Bronchial epithelial cell (primary cell): ENCODE data around the gene STOM. TPM values are rescaled to one million over a fixed set of nuclear protein-coding genes. Genes with fewer than 3 reads are reported as not detected.

Source experiments
- DNase-seq: peaks from one replicate; pipeline ENCODE4 v3.0.0-alpha.2; 2010; ENCODE audit warnings: low read depth
- FAIRE-seq: peaks from 2 replicates; lab custom pipeline; 2011; peaks lifted over from hg19 to GRCh38; lab: Jason Lieb, UNC
- H3K27me3 ChIP-seq: 2 replicates; pipeline ENCODE4 v1.5.1; 2011; ENCODE audit warnings: low read length; ENCODE audit not compliant: control insufficient read depth, insufficient read depth
- H3K36me3 ChIP-seq: 2 replicates; pipeline ENCODE4 v1.5.1; 2011; ENCODE audit warnings: low read length; ENCODE audit not compliant: control insufficient read depth, insufficient read depth
- H3K4me3 ChIP-seq: 2 replicates; pipeline ENCODE4 v1.5.1; 2011; ENCODE audit warnings: mild to moderate bottlenecking, low read depth, low read length, control low read depth
- total RNA-seq: library from RNA; depleted of rRNA; stranded (reverse); fragments of >200 nt; gene quantifications from 2 replicates; pipeline ENCODE4 v1.2.1, GENCODE V29; 2014
- TF ChIP-seq, protein P1 (sequence below): IDR thresholded peaks from 2 replicates; pipeline ENCODE4 v1.5.1; 2011; ENCODE audit warnings: mild to moderate bottlenecking, moderate library complexity, low read length, control low read depth, inconsistent platforms; ENCODE audit not compliant: insufficient read depth, severe bottlenecking

The STOM gene
- total RNA-seq, 1 donor from 2014 or later: 356 TPM

DNA sequence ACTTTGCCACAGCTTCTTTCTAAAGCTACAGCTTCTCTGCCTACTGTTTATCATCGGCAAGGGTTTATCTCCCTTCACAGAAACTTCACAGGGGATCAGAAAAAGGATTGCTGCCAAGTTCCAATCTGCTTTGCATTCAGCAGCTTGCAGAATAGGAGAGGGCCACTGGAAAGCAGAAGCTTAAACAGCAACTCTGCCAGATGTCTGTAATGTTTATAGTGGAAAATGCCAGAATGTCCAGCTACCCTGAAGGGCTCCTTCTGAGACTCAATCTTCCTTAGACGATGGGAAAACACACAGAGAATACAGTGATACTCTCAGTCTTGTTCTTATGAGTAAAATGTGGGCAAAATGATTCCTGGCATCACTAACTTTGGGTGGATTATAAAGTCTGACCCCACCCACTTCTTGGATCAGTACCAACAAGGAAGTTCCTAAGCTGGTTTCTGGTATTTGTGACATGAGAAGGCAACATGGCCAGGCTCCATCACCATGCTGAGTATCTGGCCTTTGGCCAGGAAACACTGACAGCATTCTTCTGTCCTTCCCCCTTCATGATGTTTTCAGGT, 19.0 kb downstream of the STOM start:
- TF ChIP-seq, protein P1, sequence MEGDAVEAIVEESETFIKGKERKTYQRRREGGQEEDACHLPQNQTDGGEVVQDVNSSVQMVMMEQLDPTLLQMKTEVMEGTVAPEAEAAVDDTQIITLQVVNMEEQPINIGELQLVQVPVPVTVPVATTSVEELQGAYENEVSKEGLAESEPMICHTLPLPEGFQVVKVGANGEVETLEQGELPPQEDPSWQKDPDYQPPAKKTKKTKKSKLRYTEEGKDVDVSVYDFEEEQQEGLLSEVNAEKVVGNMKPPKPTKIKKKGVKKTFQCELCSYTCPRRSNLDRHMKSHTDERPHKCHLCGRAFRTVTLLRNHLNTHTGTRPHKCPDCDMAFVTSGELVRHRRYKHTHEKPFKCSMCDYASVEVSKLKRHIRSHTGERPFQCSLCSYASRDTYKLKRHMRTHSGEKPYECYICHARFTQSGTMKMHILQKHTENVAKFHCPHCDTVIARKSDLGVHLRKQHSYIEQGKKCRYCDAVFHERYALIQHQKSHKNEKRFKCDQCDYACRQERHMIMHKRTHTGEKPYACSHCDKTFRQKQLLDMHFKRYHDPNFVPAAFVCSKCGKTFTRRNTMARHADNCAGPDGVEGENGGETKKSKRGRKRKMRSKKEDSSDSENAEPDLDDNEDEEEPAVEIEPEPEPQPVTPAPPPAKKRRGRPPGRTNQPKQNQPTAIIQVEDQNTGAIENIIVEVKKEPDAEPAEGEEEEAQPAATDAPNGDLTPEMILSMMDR: no peak
- DNase-seq: peak; percentile 84
- Histone ChIP-seq H3K27me3 (no peaks in the 10 kb centered on the region), H3K36me3 (peaks cover 44% of the 10 kb centered on the region), H3K4me3 (no peak overlapping the region)
- FAIRE-seq: peak; percentile 85

DNA sequence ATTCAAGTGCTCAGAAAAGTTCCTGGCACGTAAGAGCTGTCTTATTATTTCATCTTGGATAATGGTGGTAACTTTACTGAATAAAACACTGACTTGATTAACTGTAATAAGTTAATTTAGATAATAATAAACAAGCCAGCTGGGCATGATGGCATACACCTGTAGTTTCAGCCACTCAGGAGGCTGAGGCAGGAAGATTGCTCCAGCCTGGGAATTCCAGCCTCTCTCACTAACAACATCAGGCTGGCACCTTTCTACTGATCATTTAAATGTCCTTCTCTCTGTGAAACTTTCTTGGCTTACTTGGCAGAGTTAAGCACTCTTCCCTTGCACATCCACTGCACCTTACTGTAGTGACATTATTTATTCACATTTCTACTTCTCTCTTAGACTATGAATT, 20.0 kb downstream of the STOM start:
- DNase-seq: no peak
- H3K27me3 ChIP-seq: no peaks in the 10 kb centered on the region
- TF ChIP-seq, protein P1: no peak
- FAIRE-seq: no peak
- no peak overlapping the region for H3K4me3 ChIP-seq
- peaks cover 46% of the 10 kb centered on the region for H3K36me3 ChIP-seq

DNA sequence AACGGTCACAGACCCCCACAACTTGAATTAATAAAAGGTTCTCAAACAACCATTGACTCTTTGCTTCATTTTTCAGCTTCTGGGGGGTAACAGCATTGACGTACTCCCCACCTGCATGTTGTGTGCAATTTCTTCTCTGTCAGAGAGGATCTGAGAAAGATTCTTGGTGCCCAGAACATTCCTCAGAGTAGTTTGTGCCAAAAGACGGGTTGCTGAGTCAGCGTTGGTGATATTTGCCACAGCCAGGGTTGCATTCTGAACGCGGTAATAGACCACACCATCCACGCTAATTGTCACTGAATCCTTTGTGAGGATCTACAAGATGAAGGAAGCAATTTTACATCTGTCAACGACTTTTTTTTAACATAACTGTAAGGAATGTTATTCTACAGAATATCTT, 21.0 kb downstream of the STOM start:
- H3K36me3 ChIP-seq: peaks cover 48% of the 10 kb centered on the region
- no peak for FAIRE-seq
- TF ChIP-seq, protein P1: no peak

DNA sequence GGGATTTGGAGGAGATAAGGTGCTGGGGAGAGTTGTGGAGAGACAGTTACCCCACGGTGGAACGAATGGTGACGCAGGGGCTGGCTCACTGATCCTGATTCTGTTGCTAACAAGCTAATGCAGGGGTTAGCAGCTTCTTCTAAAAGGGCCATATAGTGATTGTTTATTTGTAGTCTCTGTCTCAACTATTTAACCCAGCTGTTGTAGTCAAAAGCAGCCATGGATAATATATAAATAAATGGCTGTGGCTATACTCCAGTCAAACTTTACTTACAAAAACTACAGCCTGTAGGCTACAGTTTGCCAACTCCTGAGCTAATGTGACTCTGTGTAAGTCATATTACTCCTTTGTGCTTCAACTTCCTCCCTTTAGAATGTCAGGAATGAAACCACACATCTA, 21.8 kb downstream of the STOM start:
- TF ChIP-seq, protein P1: no peak
- no peak for FAIRE-seq
- Histone ChIP-seq H3K4me3 (no peak overlapping the region), H3K36me3 (peaks cover 41% of the 10 kb centered on the region), H3K27me3 (no peaks in the 10 kb centered on the region)
- DNase-seq: no peak

More for the DNA sequence above, 21.0 kb downstream of the STOM start:
- Histone ChIP-seq H3K27me3 (no peaks in the 10 kb centered on the region), H3K4me3 (no peak overlapping the region)
- DNase-seq: no peak

DNA sequence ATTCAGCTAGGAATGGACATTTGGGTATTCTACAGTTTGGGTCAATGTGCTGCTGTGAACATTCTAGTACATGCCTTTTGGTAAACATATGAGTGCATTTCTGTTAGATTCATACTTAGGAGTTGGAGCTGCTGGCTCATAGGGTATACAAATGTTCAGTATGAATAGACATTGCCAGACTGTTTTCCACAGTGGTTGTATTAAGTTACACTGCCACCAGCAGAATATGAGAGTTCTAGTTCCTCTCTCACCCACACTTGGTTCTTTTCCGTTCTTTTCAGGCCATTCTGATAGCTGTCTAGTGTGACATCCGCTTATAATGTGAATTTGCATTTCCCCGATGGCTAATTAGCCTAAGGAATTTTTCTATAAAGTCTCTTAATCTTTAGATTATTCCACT, 25.0 kb downstream of the STOM start:
- TF ChIP-seq, protein P1: no peak
- Histone ChIP-seq H3K36me3 (peaks cover 28% of the 10 kb centered on the region), H3K4me3 (no peak overlapping the region), H3K27me3 (no peaks in the 10 kb centered on the region)
- FAIRE-seq (no peak), DNase-seq (no peak)

DNA sequence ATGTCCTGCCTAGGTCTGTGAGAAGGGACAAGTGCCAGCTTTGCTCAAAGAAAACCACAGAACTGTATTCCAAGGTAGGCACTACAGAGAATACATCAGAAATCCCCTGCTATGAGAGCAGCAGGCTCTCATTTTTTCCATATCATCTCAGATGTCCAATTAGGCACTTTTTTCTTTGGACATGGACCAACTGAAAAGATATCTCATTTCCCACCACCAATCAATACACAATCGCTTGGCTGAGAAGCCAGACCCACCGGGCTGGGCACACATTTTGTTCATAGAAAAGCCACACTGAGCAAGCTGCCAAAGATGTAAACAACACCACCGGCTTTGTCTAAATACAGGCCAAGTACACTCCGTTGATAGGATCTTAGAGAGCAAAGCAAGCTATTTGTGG, 25.9 kb downstream of the STOM start:
- TF ChIP-seq, protein P1: no peak
- no peaks in the 10 kb centered on the region for H3K27me3 ChIP-seq
- H3K4me3 ChIP-seq: no peak overlapping the region
- FAIRE-seq (no peak), DNase-seq (no peak)
- peaks cover 27% of the 10 kb centered on the region for H3K36me3 ChIP-seq
